Inflammatory macrophage treated with lipopolysaccharide for 4 hours (primary cell): ENCODE results near the gene FMOD.

Experiments used
- DNase-seq: peaks from one replicate; pipeline ENCODE4 v3.0.0-alpha.2; 2020

Gene FMOD

GRCh38 chr1:203360547-203361185 is 9.7 kb upstream of the FMOD start:
- no peak for DNase-seq

DNA sequence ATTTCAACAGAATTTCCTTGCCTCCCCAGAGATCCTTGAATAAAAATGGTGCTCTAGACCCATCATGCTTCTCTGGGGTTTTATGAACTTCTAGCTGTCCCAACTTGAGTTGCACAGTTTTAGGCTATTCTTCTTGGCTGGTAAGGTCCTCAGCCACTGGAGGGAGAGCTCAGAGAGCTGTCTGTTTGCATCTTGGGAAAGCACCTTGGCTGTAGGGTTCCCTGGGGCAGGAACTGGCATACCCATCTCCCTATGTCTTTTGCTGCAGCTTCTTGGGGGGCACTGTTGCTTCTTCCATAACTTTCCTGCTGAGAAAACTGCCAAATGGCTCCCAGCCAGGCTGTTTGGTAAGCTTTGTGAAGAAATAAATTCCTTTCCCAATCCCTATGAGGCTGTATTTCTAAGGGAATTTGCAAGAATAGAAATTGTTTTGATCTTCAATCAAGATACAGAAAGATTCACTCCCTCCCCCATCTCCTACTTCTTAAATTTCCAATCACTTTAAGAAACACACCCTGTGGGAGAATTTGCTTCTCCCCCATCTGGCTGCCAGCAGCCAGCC is 8.2 kb upstream of the FMOD start:
- DNase-seq: no peak

- no peak for DNase-seq
Measured at GRCh38 chr1:203354246-203354645, 3.3 kb upstream of the FMOD start.

DNA sequence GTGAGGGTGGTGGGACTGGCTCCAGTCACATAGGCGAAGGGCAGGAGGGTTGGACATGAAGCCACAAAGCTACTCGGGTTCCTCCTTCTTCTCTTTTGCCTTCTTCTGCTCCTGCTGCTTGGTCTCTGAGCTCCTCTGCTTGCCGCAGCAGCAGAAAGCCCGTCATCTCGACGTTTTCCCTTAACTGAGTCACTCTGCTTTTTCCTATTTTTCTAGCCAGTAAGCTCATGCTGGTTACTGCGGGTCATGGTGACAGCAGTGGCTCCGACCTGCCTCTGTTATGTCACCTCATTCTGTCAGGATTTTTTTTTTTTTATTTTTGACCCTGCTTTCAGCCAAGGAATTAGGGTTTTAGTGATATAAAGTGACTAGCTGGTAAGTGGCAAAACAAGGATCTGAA is 2.6 kb upstream of the FMOD start:
- DNase-seq: no peak

GRCh38 chr1:203349773-203350524 is 973 bp downstream of the FMOD start:
- DNase-seq: no peak

DNA sequence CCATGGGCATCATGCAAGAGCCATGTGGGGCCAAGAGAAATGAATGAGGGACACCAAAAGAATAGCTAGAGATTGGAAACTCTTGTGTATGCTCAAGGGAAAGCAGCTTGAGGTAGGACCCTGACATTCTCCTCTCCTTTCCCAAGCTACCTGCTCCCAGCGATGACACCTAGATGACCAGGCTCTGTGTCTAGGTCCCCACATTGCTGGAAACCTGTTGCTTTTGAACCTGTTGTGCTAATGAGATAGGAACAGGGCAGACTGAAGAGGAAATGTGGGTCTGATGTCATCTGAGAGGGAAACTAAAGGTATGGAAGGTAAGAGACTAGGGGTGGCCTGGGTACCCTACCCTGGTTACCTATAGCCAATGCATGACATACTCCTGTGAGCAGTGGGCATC is 1.8 kb downstream of the FMOD start:
- no peak for DNase-seq

- DNase-seq: no peak
Measured at GRCh38 chr1:203346769-203347102, 4.2 kb downstream of the FMOD start.

DNA sequence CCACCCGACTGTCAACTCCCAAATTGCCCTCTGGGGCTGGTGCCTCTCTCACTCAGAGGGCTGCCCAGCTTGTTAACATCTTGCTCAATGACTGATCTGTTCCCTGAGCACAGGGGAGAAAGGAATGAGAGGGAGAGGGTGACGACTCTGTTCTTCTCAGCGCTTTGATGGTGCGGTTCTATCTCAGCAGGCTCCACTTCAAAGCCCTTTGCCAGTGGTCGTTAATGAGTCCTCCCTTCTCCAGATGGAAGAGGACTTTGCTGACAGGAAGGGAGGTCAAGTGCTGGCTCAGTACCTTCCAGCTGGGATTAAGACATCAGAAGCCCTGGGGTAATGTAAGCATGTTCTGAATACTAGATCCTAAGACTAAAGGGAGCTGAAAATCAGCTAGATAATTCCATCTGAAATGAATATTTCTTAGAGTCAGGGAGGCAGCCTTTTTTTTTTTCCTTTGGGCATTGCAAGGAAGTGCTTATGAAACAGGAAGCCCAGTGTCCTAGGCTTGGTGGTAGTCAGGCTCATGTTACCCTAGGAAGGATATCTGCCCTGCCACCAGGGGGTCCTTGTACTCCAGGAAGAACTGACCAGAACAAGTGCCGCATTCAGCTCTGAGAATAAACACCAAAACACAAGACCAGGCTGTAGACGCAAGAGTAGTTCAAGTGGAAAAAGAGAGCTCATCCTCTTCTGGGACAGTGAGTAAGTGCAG is 4.7 kb downstream of the FMOD start:
- peak; percentile 22 for DNase-seq

GRCh38 chr1:203343956-203344754 is 6.8 kb downstream of the FMOD start:
- DNase-seq: no peak

DNA sequence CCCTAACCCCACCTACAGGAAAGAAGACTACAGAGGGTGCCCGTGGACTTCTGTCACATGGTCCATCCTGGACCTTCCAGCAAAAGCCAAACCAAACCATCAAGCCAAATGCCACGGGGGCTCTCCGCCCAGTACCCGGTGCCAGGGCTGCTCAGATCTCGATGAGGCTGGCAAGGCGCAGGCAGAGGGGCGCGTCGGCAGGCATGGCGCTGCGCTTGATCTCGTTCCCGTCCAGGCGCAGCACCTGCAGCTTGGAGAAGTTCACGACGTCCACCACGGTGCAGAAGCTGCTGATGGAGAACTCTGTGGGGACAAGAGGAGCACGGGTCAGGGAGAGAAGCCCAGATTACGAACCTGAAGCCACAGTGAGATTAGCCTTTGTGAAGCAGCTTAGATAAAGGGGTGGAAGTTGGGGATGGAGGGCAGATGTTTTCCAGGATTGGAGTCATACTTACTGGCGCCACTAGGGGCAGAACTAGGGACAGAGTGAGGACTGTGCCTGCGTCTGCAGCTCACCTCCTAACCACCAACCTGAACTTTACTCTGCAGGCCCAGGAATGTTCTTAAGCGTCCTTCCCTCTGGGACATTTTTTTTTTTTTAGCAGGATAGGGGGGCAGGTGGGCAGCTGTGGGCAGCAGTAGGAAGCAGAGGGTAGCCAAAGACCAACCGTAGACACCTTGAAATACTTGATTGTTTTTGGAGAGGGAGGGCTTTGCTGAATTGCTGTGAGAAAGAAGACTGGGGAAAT is 8.6 kb downstream of the FMOD start:
- DNase-seq: peak; percentile 43

- DNase-seq: peak; percentile 81
Measured at GRCh38 chr1:203340112-203340790, 10.7 kb downstream of the FMOD start.

DNA sequence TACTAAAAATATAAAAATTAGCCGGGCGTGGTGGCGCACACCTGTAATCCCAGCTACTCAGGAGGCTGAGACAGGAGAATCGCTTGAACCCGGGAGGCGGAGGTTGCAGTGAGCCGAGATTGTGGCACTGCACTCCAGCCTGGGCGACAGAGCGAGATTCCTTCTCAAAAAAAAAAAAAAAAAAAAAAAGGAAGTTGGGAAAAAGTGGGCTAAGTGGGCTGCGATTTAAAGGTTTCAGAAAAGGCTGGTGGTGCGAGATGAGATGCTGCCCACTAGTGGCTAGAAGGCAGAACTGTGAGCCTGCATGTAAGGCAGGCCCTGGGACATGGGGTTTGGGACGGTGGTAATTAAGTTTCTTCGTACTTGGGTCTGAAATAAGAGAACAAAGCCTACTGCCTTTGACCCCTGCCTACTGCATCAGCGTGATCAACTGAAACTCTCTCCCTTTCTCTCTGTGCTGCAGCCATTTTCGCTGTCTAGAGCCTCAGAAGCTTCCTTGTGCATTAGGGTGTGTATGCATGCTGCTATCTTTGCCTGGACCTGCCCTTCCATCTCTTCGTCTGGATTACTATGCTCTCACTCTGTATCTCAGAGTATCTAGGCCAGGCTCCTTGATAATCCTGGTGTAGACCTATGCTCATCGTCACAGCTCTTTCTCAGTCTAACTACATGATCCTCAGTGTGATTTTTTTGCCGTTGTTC is 12.4 kb downstream of the FMOD start:
- DNase-seq: peak; percentile 71

DNA sequence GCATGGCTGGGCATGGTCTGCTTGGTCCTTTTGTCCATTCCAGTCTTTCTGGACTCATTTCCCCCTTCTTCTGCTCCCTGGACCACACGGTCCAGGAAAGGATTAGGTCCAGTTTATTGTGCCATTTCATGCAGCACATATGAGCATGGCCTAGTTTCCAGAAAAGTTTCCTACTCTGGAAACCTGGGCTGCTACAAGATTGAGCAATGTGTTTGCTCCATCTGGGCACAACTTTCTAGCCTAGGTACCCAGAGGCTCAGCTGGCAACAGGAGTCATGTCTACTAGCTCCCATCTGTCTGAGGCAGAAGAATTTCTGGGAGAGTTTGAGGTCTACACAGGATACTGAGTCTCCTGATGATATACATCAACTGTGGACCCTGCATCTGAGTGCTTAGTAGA is 14.8 kb downstream of the FMOD start:
- DNase-seq: no peak

GRCh38 chr1:203335503-203335902 is 15.4 kb downstream of the FMOD start:
- DNase-seq: no peak

DNA sequence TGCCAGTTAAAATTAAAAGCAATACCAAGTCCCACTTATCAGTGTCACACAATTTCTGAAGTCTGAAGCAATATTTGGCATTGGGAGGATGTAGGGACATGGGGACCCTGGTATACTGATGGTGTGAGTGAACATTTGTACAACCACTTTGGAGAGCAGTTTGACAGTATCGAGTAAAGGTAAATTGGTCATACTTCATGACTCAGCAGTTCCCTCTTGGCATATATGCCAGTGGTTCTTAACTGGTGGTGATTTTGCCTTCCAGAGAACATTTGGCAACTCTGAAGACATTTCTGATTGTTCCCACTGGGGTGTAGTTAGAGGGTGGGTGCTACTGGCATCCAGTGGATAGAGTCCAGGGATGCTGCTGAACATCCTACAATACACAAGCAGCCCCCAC is 19.7 kb downstream of the FMOD start:
- no peak for DNase-seq

- DNase-seq: no peak
Measured at GRCh38 chr1:203328714-203329122, 22.2 kb downstream of the FMOD start.

- DNase-seq: peak; percentile 67
Measured at GRCh38 chr1:203327684-203328457, 23.1 kb downstream of the FMOD start.

GRCh38 chr1:203326830-203327683 is 23.9 kb downstream of the FMOD start:
- DNase-seq: peak; percentile 92

- DNase-seq: peak; percentile 73
Measured at GRCh38 chr1:203325418-203326091, 25.4 kb downstream of the FMOD start.
